ENCODE results near the gene SPEM2. TPM values are rescaled to one million over a fixed set of nuclear protein-coding genes. Genes with fewer than 3 reads are reported as not detected.

The SPEM2 gene
- total RNA-seq, 3 donors from 2014 or later = not detected

GRCh38 chr17:7398612-7399011, 26.8 kb upstream of the SPEM2 start:
- intact Hi-C loops (cut with DNase I, micrococcal nuclease) = no loop called here
- Histone ChIP-seq H3K36me3 (ENCODE audit: low read depth) (no peaks in the 10 kb centered on the region), H3K9me3 (no peaks in the 10 kb centered on the region), H3K4me3 (no peak overlapping the region), H3K4me1 (ENCODE audit: low read depth) (peaks cover 15% of the 10 kb centered on the region)
- ATAC-seq (no peak), DNase-seq (no peak)
- TF ChIP-seq, protein P1, sequence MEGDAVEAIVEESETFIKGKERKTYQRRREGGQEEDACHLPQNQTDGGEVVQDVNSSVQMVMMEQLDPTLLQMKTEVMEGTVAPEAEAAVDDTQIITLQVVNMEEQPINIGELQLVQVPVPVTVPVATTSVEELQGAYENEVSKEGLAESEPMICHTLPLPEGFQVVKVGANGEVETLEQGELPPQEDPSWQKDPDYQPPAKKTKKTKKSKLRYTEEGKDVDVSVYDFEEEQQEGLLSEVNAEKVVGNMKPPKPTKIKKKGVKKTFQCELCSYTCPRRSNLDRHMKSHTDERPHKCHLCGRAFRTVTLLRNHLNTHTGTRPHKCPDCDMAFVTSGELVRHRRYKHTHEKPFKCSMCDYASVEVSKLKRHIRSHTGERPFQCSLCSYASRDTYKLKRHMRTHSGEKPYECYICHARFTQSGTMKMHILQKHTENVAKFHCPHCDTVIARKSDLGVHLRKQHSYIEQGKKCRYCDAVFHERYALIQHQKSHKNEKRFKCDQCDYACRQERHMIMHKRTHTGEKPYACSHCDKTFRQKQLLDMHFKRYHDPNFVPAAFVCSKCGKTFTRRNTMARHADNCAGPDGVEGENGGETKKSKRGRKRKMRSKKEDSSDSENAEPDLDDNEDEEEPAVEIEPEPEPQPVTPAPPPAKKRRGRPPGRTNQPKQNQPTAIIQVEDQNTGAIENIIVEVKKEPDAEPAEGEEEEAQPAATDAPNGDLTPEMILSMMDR (IDR thresholded peaks at IDR 0.05) = no peak

- intact Hi-C loops (cut with DNase I, micrococcal nuclease) = no loop called here
- no peaks in the 10 kb centered on the region for H3K9me3 ChIP-seq
- H3K4me3 ChIP-seq = peak overlapping the region; percentile 16
- H3K4me1 ChIP-seq (ENCODE audit: low read depth) = peaks cover 19% of the 10 kb centered on the region
- TF ChIP-seq, protein P1 (IDR thresholded peaks at IDR 0.05) = no peak
- no peaks in the 10 kb centered on the region for H3K36me3 ChIP-seq (ENCODE audit: low read depth)
- DNase-seq (peak; percentile 72 to 82 (median 80)), ATAC-seq (peak; percentile 54)
Observed at GRCh38 chr17:7403043-7403726, 22.2 kb upstream of the SPEM2 start.

DNA sequence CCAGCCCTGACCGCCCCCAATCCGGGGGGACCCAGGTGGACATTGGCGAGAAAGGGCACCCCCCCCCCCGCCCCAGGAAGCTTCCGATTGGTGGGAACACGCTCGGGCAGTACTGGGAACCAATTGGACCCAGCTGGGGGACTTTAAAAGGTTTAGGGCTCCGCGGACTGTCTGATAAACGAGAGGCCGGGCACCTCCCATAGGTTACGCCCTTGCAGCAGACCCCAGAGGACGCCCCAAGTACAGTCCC, 21.8 kb upstream of the SPEM2 start:
- H3K4me3 ChIP-seq = peak overlapping the region; percentile 16
- peaks cover 20% of the 10 kb centered on the region for H3K4me1 ChIP-seq (ENCODE audit: low read depth)
- ATAC-seq (peak; percentile 42), DNase-seq (no peak)
- no peaks in the 10 kb centered on the region for H3K36me3 ChIP-seq (ENCODE audit: low read depth)
- no peaks in the 10 kb centered on the region for H3K9me3 ChIP-seq
- TF ChIP-seq, protein P1 (IDR thresholded peaks at IDR 0.05) = no peak
- intact Hi-C loops (cut with DNase I, micrococcal nuclease) = no loop called here

DNA sequence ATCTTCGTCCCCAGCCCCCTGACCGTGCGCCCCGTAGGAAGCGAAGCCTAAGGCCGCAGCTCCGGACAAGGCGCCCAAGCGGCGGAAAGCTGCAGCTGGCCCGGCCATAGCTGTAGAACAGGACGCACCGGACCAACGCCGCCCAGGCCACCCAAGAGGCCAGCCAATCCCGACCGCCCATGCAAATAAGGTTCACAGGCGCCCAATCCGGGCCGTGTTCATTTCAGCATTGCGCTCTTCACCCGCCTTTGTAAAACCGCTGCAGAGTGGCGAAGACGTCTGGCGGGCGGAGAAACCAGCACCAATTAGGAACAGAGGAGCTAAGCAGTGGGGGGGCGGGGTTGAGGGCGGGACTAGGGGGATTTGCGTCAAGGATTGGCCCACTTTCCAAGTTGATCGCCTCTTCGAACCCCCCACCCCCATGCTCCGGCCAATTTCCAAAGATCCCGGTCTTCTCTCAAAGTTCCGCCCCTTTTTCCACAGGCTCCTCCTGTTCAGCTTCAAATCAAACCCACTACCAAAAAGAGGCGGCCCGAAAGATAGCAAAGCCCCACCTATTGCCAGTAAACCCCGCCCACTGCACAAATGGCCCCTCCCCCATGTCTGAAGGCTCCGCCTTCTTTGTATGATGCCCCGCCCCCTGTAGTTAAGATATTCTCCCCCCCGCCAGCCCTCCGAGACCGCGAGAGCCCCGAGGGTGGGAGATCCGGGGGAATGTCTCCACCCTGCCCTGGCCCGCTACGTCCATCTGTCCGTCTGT, 21.3 kb upstream of the SPEM2 start, which contains the start of gene TMEM256:
TSS of gene TMEM256 (minus strand) at position 121 of the 760 bp plus-strand sequence. CDS start at position 108, 13 bp downstream.
- TF ChIP-seq, protein P1 (IDR thresholded peaks at IDR 0.05) = no peak
- ATAC-seq = peak; percentile 90
- no peaks in the 10 kb centered on the region for H3K9me3 ChIP-seq
- H3K4me3 ChIP-seq = peak within 1 kb of the TSS; percentile 22
- no peaks in the 10 kb centered on the region for H3K36me3 ChIP-seq (ENCODE audit: low read depth)
- peak; percentile 97 to 99 (median 98) for DNase-seq
- peaks cover 20% of the 10 kb centered on the region for H3K4me1 ChIP-seq (ENCODE audit: low read depth)
- intact Hi-C loops (cut with DNase I, micrococcal nuclease) = no loop called here

GRCh38 chr17:7404737-7405349, 20.6 kb upstream of the SPEM2 start:
- intact Hi-C loops (cut with DNase I, micrococcal nuclease) = no loop called here
- H3K4me1 ChIP-seq (ENCODE audit: low read depth) = peaks cover 20% of the 10 kb centered on the region
- H3K9me3 ChIP-seq = no peaks in the 10 kb centered on the region
- ATAC-seq = peak; percentile 38
- H3K4me3 ChIP-seq = peak overlapping the region; percentile 22
- TF ChIP-seq, protein P1 (IDR thresholded peaks at IDR 0.05) = no peak
- DNase-seq = peak in 2 of 3 donors; percentile 70 to 77
- H3K36me3 ChIP-seq (ENCODE audit: low read depth) = no peaks in the 10 kb centered on the region
